ENCODE measurements around the gene PTPRD. TPM values are rescaled to one million over a fixed set of nuclear protein-coding genes. Genes with fewer than 3 reads are reported as not detected.
A peak's percentile ranks its signal among the peaks of the same experiment; 100 is the strongest.
"Not testable (repeated sequence)": the region's sequence is repeated elsewhere in the genome, so short reads cannot be mapped to it uniquely, and the experiment has no call there.

The PTPRD gene
- polyA plus RNA-seq, 4 donors, result 2.1 to 5.6 (median 3.9) TPM

DNA sequence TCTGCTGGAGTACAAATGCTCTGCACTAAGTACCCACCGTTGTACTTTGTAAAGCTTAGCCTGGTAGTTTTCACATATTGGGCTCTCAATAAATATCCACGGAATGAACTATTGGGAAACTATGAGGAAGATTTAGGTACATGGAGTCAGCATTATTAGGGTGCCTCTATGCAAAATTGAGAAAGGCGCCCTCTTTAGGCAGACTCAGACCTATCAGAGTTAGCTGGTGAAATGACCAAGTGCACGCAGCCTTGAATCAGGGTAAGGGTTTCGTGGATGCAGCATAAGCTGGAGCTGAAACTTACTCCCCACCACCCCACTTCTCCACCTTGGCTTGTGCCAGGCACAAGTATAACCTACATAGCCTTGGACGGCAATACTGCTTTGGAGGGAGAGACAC, 1634.5 kb downstream of the PTPRD start:
- Histone ChIP-seq H3K9me3 (ENCODE audit: control insufficient read depth in 2 of 2, insufficient read depth in 1 of 2, low read depth in 1 of 2, low read length in 1 of 2) (no peaks in the 10 kb centered on the region), H3K27me3 (ENCODE audit: control insufficient read depth in 3 of 3, insufficient read depth in 3 of 3, low read length in 3 of 3) (no peaks in the 10 kb centered on the region), H3K4me1 (ENCODE audit: control insufficient read depth in 3 of 3, insufficient read depth in 2 of 3, low read depth in 1 of 3, low read length in 2 of 3) (no peaks in the 10 kb centered on the region), H3K4me3 (ENCODE audit: low read depth in 1 of 3, low read length in 3 of 3) (no peak overlapping the region), H3K27ac (ENCODE audit: low read depth in 1 of 3, low read length in 2 of 3) (no peak overlapping the region), H3K36me3 (ENCODE audit: control insufficient read depth in 3 of 3, insufficient read depth in 2 of 3, low read depth in 1 of 3, low read length in 3 of 3) (no peaks in the 10 kb centered on the region)
- no peak for FAIRE-seq
- no peak for DNase-seq
- WGBS, 3 donors, result 91 to 94% (median 93%) methylated on average over 6 of the region's 6 CpGs

DNA sequence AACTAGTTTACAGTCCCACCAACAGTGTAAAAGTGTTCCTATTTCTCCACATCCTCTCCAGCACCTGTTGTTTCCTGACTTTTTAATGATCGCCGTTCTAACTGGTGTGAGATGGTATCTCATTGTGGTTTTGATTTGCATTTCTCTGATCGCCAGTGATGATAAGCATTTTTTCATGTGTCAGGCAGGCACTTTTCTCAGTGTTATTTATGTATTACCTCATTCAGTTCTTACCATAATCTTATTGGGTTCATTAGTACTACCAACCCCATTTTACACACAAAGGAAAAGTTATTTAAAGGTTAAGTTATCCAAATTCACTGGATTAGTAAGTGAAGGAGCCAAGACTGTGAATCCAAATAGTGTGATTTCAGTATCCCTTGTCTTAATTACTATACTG, 1644.5 kb downstream of the PTPRD start:
- H3K4me1 ChIP-seq (ENCODE audit: control insufficient read depth in 3 of 3, insufficient read depth in 2 of 3, low read depth in 1 of 3, low read length in 2 of 3); H3K27ac ChIP-seq (ENCODE audit: low read depth in 1 of 3, low read length in 2 of 3); H3K9me3 ChIP-seq (ENCODE audit: control insufficient read depth in 2 of 2, insufficient read depth in 1 of 2, low read depth in 1 of 2, low read length in 1 of 2); FAIRE-seq; H3K4me3 ChIP-seq (ENCODE audit: low read depth in 1 of 3, low read length in 3 of 3); DNase-seq; H3K36me3 ChIP-seq (ENCODE audit: control insufficient read depth in 3 of 3, insufficient read depth in 2 of 3, low read depth in 1 of 3, low read length in 3 of 3); H3K27me3 ChIP-seq (ENCODE audit: control insufficient read depth in 3 of 3, insufficient read depth in 3 of 3, low read length in 3 of 3): not testable (repeated sequence)
- WGBS, 3 donors, result 57 to 76% (median 64%) methylated on average over 1 to 3 of the region's 3 CpGs

DNA sequence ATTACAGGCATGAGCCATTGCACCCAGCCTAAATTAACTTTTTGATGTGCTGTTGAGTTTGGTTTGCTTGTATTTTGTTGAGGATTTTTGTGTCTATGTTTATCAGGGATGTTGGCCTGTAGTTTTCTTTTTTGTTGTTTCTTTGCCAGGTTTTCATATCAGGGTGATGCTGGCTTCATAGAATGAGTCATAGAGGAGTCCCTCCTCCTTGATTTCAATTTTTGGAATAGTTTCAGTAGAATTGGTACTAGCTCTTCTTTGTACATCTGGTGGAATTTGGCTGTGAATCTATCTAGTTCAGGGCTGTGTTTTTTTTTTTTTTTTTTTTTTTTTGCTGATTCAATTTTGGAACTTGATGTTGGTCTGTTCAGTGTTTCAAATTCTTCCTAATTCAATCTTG, 1648.9 kb downstream of the PTPRD start:
- no peak for FAIRE-seq

DNA sequence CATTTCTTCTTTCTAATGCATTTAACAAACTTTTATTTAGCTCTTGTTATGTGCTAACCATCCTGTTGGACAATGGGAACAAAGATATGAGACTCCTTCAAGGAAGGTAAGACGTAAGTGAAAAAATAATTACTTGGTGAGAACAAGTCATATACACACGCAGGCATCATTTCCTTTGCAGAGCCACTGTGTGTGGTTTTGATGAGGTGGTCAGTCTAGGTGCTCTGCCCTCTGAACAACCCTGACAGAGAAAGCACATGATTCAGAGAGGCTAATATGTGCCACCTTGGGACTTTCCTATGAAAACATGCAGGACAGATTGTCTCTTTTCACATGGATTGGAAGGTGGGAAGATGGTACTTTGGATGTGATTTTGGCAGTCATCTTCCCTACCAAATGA, 1650.7 kb downstream of the PTPRD start:
- Histone ChIP-seq H3K9me3 (ENCODE audit: control insufficient read depth in 2 of 2, insufficient read depth in 1 of 2, low read depth in 1 of 2, low read length in 1 of 2) (no peaks in the 10 kb centered on the region), H3K27ac (ENCODE audit: low read depth in 1 of 3, low read length in 2 of 3) (no peak overlapping the region), H3K27me3 (ENCODE audit: control insufficient read depth in 3 of 3, insufficient read depth in 3 of 3, low read length in 3 of 3) (no peaks in the 10 kb centered on the region), H3K36me3 (ENCODE audit: control insufficient read depth in 3 of 3, insufficient read depth in 2 of 3, low read depth in 1 of 3, low read length in 3 of 3) (no peaks in the 10 kb centered on the region), H3K4me1 (ENCODE audit: control insufficient read depth in 3 of 3, insufficient read depth in 2 of 3, low read depth in 1 of 3, low read length in 2 of 3) (no peaks in the 10 kb centered on the region), H3K4me3 (ENCODE audit: low read depth in 1 of 3, low read length in 3 of 3) (no peak overlapping the region)
- 79 to 87% (median 81%) methylated on average over 2 of the region's 2 CpGs for WGBS, 3 donors
- FAIRE-seq, result no peak
- no peak for DNase-seq

More for the DNA sequence above, 1648.9 kb downstream of the PTPRD start:
- H3K4me1 ChIP-seq (ENCODE audit: control insufficient read depth in 3 of 3, insufficient read depth in 2 of 3, low read depth in 1 of 3, low read length in 2 of 3), result no peaks in the 10 kb centered on the region
- no peak overlapping the region for H3K27ac ChIP-seq (ENCODE audit: low read depth in 1 of 3, low read length in 2 of 3)
- H3K4me3 ChIP-seq (ENCODE audit: low read depth in 1 of 3, low read length in 3 of 3), result no peak overlapping the region
- no peaks in the 10 kb centered on the region for H3K9me3 ChIP-seq (ENCODE audit: control insufficient read depth in 2 of 2, insufficient read depth in 1 of 2, low read depth in 1 of 2, low read length in 1 of 2)
- H3K27me3 ChIP-seq (ENCODE audit: control insufficient read depth in 3 of 3, insufficient read depth in 3 of 3, low read length in 3 of 3), result no peaks in the 10 kb centered on the region
- DNase-seq, result no peak
- H3K36me3 ChIP-seq (ENCODE audit: control insufficient read depth in 3 of 3, insufficient read depth in 2 of 3, low read depth in 1 of 3, low read length in 3 of 3), result no peaks in the 10 kb centered on the region

DNA sequence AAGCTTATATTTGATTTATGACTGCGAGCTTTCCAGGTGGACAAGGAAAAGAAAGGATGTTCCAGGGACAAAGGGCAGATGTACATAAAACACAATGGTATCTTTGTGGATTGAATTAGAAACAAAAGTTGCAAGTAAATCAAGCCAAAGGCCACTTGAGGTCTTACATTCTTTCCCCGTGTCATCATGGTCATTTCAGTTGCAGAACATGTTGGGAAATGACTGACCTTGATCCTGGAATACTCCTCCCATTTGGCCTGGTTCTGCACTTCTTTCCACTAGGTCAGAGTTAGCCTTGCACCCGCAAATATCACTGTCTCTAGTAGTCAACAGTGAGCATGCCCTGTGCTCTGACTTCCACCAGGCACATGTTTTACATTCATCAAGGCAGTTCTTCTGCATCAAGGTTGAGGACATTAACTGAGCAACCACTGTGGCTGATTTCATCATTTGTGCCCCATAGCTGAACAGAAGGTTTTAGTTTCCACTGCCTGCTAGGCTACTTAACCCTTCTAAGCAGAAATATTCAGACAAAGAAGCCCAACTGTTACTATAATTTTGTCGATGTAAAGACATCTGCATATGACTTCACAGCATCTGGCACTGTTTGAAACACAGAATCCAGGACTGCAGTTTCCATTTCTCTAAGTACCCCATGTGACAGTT, 1651.5 kb downstream of the PTPRD start:
- 56 to 64% (median 57%) methylated on average over 4 of the region's 4 CpGs for WGBS, 3 donors
- H3K27ac ChIP-seq (ENCODE audit: low read depth in 1 of 3, low read length in 2 of 3), result no peak overlapping the region
- no peaks in the 10 kb centered on the region for H3K27me3 ChIP-seq (ENCODE audit: control insufficient read depth in 3 of 3, insufficient read depth in 3 of 3, low read length in 3 of 3)
- H3K9me3 ChIP-seq (ENCODE audit: control insufficient read depth in 2 of 2, insufficient read depth in 1 of 2, low read depth in 1 of 2, low read length in 1 of 2), result no peaks in the 10 kb centered on the region
- no peak for FAIRE-seq
- no peak overlapping the region for H3K4me3 ChIP-seq (ENCODE audit: low read depth in 1 of 3, low read length in 3 of 3)
- no peaks in the 10 kb centered on the region for H3K4me1 ChIP-seq (ENCODE audit: control insufficient read depth in 3 of 3, insufficient read depth in 2 of 3, low read depth in 1 of 3, low read length in 2 of 3)
- DNase-seq, result peak in 1 of 2 donors; percentile 0
- H3K36me3 ChIP-seq (ENCODE audit: control insufficient read depth in 3 of 3, insufficient read depth in 2 of 3, low read depth in 1 of 3, low read length in 3 of 3), result no peaks in the 10 kb centered on the region

DNA sequence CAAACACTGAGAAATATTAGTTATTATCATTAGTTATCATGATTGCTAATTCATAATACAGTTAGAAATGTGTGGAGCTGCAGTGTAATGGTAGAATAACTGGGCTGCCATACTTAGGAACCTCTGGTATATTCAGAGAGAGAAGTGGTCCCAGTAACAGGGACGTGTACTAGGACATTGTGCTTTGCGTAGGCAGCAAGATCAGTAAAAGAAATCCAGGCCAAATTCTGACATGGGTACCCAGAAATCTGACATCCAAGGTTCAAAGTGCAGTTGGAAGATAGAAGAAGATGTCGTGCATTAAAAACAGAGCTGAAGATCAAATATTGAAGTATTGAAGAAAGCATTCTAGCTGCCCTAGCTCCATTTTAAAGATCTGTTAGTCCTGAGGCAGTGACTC, 1652.5 kb downstream of the PTPRD start:
- Histone ChIP-seq H3K36me3 (ENCODE audit: control insufficient read depth in 3 of 3, insufficient read depth in 2 of 3, low read depth in 1 of 3, low read length in 3 of 3) (no peaks in the 10 kb centered on the region), H3K27me3 (ENCODE audit: control insufficient read depth in 3 of 3, insufficient read depth in 3 of 3, low read length in 3 of 3) (no peaks in the 10 kb centered on the region), H3K4me1 (ENCODE audit: control insufficient read depth in 3 of 3, insufficient read depth in 2 of 3, low read depth in 1 of 3, low read length in 2 of 3) (no peaks in the 10 kb centered on the region), H3K27ac (ENCODE audit: low read depth in 1 of 3, low read length in 2 of 3) (no peak overlapping the region), H3K9me3 (ENCODE audit: control insufficient read depth in 2 of 2, insufficient read depth in 1 of 2, low read depth in 1 of 2, low read length in 1 of 2) (no peaks in the 10 kb centered on the region), H3K4me3 (ENCODE audit: low read depth in 1 of 3, low read length in 3 of 3) (no peak overlapping the region)
- DNase-seq (no peak), FAIRE-seq (no peak)
- 68 to 85% (median 74%) methylated on average over 3 of the region's 3 CpGs for WGBS, 3 donors

DNA sequence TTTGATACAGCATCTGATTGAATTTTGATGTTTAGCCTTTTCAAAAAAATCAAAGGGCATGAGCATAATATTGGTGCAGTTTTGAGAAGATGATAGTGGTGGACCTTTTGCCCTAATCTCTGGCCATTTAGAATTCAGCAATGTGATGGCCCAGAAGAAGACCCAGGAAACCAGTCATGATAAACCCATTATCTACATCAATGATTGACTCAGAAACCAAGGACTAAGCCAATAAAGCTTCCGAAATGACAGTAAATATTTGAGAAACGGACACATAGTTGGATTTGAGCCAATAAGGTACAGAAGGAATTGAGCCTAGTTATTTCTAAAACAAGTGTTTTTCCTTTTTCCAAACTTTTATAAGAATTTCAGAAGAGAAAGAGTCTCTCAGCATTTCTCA, 1654.4 kb downstream of the PTPRD start:
- Histone ChIP-seq H3K36me3 (ENCODE audit: control insufficient read depth in 3 of 3, insufficient read depth in 2 of 3, low read depth in 1 of 3, low read length in 3 of 3) (no peaks in the 10 kb centered on the region), H3K27me3 (ENCODE audit: control insufficient read depth in 3 of 3, insufficient read depth in 3 of 3, low read length in 3 of 3) (no peaks in the 10 kb centered on the region), H3K4me1 (ENCODE audit: control insufficient read depth in 3 of 3, insufficient read depth in 2 of 3, low read depth in 1 of 3, low read length in 2 of 3) (no peaks in the 10 kb centered on the region), H3K4me3 (ENCODE audit: low read depth in 1 of 3, low read length in 3 of 3) (no peak overlapping the region), H3K27ac (ENCODE audit: low read depth in 1 of 3, low read length in 2 of 3) (no peak overlapping the region), H3K9me3 (ENCODE audit: control insufficient read depth in 2 of 2, insufficient read depth in 1 of 2, low read depth in 1 of 2, low read length in 1 of 2) (no peaks in the 10 kb centered on the region)
- WGBS, 3 donors, result 20 to 70% (median 33%) methylated on average over 2 of the region's 2 CpGs
- FAIRE-seq (no peak), DNase-seq (no peak)

DNA sequence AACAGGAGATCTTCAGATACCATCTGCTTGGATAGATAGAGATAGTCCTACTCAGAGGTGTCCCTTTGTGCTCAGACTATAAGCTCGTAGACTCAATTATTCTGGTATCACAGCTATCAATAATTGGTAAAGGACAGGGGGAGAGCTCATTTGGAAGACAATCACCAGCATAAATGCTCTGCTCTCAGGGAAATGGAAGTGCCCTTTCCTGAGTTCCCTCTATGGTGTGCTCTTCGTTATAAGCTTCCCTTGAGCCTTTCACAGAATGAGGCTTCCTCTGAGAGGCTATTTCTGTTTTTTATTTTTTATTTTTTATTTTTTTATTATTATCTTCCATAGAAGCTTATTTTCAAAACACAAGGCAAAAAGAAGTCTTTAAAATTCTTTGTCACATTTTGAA, 1657.5 kb downstream of the PTPRD start:
- no peaks in the 10 kb centered on the region for H3K36me3 ChIP-seq (ENCODE audit: control insufficient read depth in 3 of 3, insufficient read depth in 2 of 3, low read depth in 1 of 3, low read length in 3 of 3)
- DNase-seq (no peak), FAIRE-seq (no peak)
- 47 to 69% (median 65%) methylated on average over 2 of the region's 2 CpGs for WGBS, 3 donors
- no peak overlapping the region for H3K27ac ChIP-seq (ENCODE audit: low read depth in 1 of 3, low read length in 2 of 3)
- no peaks in the 10 kb centered on the region for H3K27me3 ChIP-seq (ENCODE audit: control insufficient read depth in 3 of 3, insufficient read depth in 3 of 3, low read length in 3 of 3)
- no peaks in the 10 kb centered on the region for H3K4me1 ChIP-seq (ENCODE audit: control insufficient read depth in 3 of 3, insufficient read depth in 2 of 3, low read depth in 1 of 3, low read length in 2 of 3)
- no peak overlapping the region for H3K4me3 ChIP-seq (ENCODE audit: low read depth in 1 of 3, low read length in 3 of 3)
- H3K9me3 ChIP-seq (ENCODE audit: control insufficient read depth in 2 of 2, insufficient read depth in 1 of 2, low read depth in 1 of 2, low read length in 1 of 2), result no peaks in the 10 kb centered on the region

DNA sequence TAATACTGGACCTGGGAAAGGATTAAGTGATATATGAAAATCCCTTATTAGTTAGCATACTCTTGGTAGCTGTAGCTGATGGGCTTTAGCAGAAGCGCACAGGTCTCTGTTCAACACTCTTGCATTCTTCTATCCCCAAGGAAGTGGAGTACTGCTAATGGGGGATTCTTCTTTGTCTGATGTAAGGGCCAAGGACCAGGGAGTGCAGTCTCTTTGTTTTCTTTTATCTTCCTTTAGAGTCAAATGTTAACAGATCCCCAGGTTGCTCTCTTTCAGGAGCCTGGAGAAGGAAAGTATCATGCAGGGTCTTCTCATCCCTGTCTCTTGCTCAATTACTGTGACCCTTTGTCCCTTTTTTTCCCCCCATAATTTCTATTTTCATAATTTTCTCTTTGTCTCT, 1666.3 kb downstream of the PTPRD start:
- Histone ChIP-seq H3K27me3 (ENCODE audit: control insufficient read depth in 3 of 3, insufficient read depth in 3 of 3, low read length in 3 of 3) (no peaks in the 10 kb centered on the region), H3K4me1 (ENCODE audit: control insufficient read depth in 3 of 3, insufficient read depth in 2 of 3, low read depth in 1 of 3, low read length in 2 of 3) (no peaks in the 10 kb centered on the region), H3K36me3 (ENCODE audit: control insufficient read depth in 3 of 3, insufficient read depth in 2 of 3, low read depth in 1 of 3, low read length in 3 of 3) (no peaks in the 10 kb centered on the region), H3K27ac (ENCODE audit: low read depth in 1 of 3, low read length in 2 of 3) (no peak overlapping the region), H3K9me3 (ENCODE audit: control insufficient read depth in 2 of 2, insufficient read depth in 1 of 2, low read depth in 1 of 2, low read length in 1 of 2) (no peaks in the 10 kb centered on the region), H3K4me3 (ENCODE audit: low read depth in 1 of 3, low read length in 3 of 3) (no peak overlapping the region)
- WGBS, 3 donors, result 75 to 84% (median 78%) methylated on average over 1 of the region's 1 CpG
- DNase-seq, result no peak
- FAIRE-seq, result no peak
